Measurements from ENCODE around the gene OCIAD1.
A peak's percentile ranks its signal among the peaks of the same experiment; 100 is the strongest.
"Not testable (repeated sequence)": the region's sequence is repeated elsewhere in the genome, so short reads cannot be mapped to it uniquely, and the experiment has no call there.

OCIAD1 gene

GRCh38 chr4:48801016-48801715 is 29.7 kb upstream of the OCIAD1 start:
- DNase-seq (ENCODE audit: insufficient read length, low spot score) (no peak), FAIRE-seq (no peak)
- TF ChIP-seq CTCF (IDR thresholded peaks at IDR 0.05; ENCODE audit: insufficient read depth, missing control alignments), result no peak

GRCh38 chr4:48804584-48805301 is 26.1 kb upstream of the OCIAD1 start:
- no peak for TF ChIP-seq CTCF (IDR thresholded peaks at IDR 0.05; ENCODE audit: insufficient read depth, missing control alignments)
- FAIRE-seq (no peak), DNase-seq (ENCODE audit: insufficient read length, low spot score) (no peak)

GRCh38 chr4:48812866-48813265 is 18.0 kb upstream of the OCIAD1 start:
- no peak for TF ChIP-seq CTCF (IDR thresholded peaks at IDR 0.05; ENCODE audit: insufficient read depth, missing control alignments)
- DNase-seq (ENCODE audit: insufficient read length, low spot score) (no peak), FAIRE-seq (no peak)

GRCh38 chr4:48813964-48814363 is 16.9 kb upstream of the OCIAD1 start:
- DNase-seq (ENCODE audit: insufficient read length, low spot score), result peak; percentile 27
- peak; percentile 70 for FAIRE-seq
- TF ChIP-seq CTCF (IDR thresholded peaks at IDR 0.05; ENCODE audit: insufficient read depth, missing control alignments), result no peak

GRCh38 chr4:48815483-48815882 is 15.4 kb upstream of the OCIAD1 start:
- DNase-seq (ENCODE audit: insufficient read length, low spot score) (no peak), FAIRE-seq (no peak)
- TF ChIP-seq CTCF (IDR thresholded peaks at IDR 0.05; ENCODE audit: insufficient read depth, missing control alignments), result no peak

- not testable (repeated sequence) for FAIRE-seq; DNase-seq (ENCODE audit: insufficient read length, low spot score)
These were observed 14.6 kb upstream of the OCIAD1 start for GRCh38 chr4:48816297-48816696.

- TF ChIP-seq CTCF (IDR thresholded peaks at IDR 0.05; ENCODE audit: insufficient read depth, missing control alignments), result no peak
- DNase-seq (ENCODE audit: insufficient read length, low spot score), result no peak
- FAIRE-seq, result no peak
These were observed 13.9 kb upstream of the OCIAD1 start for GRCh38 chr4:48816971-48817370.

- FAIRE-seq; DNase-seq (ENCODE audit: insufficient read length, low spot score): not testable (repeated sequence)
These were observed 9.5 kb upstream of the OCIAD1 start for GRCh38 chr4:48821431-48821830.
